ENCODE results near the gene SEMA4C. TPM values are rescaled to one million over a fixed set of nuclear protein-coding genes. Genes with fewer than 3 reads are reported as not detected.
"Not testable (repeated sequence)": the region's sequence is repeated elsewhere in the genome, so short reads cannot be mapped to it uniquely, and the experiment has no call there.

SEMA4C gene
- total RNA-seq, 1 donor from 2014 or later: 22.7 TPM

DNA sequence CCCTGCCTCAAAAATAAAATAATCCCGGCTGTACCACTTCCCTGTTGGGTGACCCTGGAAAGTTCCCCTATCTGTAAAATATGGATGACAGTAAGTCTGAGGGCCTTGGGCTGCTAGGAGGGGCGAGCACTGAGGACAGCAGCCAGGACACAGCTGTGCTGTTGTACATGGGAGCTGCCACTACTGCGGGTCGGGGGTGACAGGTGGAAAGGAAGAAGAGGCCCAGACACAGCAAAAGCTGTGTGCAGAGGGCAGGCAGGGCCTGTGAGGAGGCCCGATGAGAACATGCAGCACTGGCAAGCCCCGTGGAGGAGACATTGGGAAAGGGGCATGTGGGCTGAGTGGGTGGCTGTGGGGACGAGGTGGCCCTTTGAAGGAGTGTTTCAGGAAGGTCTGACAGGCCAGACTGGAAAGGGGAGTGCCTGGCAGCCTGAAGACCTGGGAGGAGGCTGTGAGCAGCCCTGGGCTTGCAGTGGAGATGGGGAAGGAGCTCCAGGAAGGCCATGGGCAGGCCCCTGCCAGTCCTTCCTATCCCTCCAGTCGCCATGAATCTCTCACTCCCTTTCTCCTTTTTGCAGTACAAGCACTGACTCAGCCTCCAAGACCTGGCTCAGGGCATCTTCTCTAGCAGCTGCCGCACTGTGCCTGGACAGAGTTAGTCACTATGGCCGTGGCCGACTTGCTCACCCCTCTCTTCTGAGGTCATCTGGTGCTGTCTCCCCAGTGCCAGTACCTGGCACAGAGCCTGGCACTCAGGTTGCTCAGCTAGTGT, 28.9 kb upstream of the SEMA4C start:
- DNase-seq (ENCODE audit: missing footprints) (no peak), ATAC-seq (no peak)
- intact Hi-C loops (cut with DNase I): no loop called here

DNA sequence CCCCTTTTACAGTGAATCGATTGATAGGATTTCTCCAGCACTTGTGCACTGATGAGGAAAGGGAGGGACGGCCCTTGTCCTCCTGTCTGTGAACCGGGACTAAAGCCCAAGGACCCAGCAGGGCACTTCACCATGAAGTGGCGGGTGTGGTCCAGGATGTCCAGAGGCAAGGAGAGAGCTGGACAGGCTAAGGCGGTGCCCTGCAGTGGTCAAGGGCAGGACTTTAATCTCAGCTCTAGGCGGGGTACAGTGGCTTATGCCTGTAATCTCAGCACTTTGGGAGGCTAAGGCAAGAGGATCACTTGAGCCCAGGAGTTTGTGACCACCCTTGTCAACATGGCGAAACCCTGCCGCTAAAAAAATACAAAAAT, 28.2 kb upstream of the SEMA4C start:
- no peak for ATAC-seq
- intact Hi-C loops (cut with DNase I): no loop called here

DNA sequence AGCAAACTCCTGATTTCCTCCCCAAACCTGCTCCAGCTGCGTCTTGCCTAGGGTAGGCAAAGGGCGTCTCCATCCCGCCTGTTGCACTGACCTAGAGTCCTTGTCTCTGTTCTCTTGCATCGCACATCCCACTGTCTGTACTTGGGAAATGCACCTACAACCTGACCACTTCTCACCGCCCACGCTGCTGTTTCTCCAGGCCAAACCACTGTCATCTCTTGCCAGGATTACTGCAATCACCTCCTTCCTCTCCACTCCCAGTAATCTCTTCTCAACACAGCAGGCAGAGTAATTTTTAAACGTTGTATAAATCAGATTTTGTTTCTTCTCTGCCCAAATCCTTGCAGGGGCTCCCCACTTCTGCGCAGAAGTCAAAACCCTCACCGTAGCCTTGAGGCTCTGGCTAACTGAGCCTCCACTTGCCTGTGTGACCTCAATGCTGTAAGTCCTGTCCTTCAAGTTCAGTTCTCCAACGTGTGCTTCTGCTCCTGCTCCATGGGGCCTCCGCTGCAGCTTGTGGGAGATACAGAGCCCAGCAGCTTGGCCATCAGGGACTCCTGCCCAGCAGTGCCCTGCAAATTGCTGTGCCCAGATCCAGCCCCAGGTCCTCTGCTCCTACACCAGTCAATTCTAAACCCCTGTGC, 27.7 kb upstream of the SEMA4C start:
- intact Hi-C loops (cut with DNase I): no loop called here
- DNase-seq (ENCODE audit: missing footprints): no peak
- no peak for ATAC-seq

More for the DNA sequence above, 28.2 kb upstream of the SEMA4C start:
- no peak for DNase-seq (ENCODE audit: missing footprints)

DNA sequence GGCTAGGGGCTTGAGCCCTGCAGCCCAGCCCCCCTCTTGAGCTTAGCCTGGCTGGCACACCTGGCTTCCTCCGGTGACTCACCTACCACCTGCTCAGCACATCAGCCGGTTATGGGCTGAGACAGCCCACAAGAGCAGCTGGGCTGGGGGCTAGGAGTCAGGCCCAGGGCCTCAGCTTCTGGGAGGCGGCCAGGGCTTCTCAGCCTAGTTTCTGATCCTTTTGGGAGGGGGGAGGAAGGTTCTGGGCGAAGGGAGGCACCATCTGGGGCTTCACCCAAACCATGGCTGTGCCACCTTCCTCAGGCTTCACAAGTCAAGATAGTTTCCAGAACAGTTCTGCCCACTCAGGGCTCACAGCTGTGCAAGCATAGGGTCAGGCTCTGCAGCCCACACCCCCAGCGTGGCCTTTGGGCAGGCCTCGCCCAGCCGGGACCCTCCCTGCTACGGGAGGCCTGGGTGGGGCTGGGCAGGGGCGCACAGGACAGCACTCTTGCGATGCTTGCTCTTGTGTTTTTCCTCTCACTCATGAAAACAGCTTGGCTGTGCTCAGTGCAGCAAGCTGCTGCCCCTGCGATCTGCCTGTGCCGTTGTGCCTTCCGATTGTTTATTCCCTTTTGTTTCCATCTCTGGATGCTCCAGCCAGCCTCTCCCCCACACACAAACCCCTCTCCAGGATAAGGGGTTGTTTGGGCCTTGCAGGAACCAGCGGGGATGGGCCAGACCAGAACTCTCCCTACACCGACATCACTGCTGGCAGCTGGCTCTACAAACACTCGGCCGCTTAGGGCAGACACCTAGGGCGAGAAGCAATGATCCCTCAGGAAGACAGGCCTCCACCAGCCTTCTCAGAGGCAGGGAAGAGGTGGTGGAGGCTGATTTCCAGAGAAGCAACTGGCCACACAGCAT, 26.1 kb upstream of the SEMA4C start:
- intact Hi-C loops (cut with DNase I): no loop called here
- DNase-seq (ENCODE audit: missing footprints) (no peak), ATAC-seq (no peak)

DNA sequence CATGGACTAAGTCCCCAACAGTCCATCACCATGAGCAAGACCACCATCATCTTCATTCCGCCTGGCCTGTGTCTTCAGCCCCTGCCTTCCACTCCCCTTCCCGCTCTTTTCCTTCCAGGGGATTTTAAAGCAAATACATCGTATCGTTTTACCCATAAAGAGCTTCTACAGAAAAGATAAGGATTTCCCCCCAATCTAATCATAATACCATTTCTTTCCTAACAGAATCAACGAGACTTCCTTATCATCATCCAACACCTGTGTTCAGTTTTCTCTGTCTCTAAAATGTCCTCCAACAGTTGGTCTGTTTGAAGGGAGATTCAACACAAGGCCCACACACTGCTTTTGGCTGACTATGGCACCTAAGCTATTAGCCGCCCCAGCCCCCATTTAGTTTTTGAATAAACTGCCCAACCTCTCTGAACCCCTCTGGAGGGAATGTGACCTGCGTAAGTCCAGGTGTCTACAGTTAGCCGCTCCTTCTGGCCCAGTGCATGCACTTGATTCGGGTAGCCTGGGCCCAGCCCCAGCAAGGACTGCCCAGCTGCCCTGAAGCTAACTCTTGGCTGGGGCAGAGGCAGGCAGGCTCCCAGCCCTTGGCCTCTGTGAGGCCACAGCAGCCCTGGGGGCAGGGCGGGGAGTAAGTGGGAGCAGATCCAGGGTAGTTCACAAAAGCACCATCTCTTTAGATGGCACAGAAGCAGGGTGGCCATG, 25.3 kb upstream of the SEMA4C start:
- intact Hi-C loops (cut with DNase I): no loop called here
- no peak for ATAC-seq
- DNase-seq (ENCODE audit: missing footprints): no peak

DNA sequence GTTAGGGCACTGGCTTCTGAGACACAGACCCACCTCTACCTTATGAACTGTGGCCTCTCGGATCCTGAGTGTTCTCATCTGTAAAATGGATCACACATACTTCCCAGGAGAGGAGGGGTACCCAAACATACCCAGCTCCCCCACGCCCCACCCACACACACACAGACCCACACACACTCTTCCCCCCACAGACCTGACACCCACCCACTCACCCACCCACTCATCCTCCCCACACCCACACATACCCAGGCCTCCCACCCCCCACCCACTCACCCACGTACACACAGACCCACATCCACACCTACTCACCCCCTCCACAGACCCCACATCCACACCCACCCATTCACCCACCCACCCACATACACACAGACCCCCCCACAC, 24.3 kb upstream of the SEMA4C start:
- DNase-seq (ENCODE audit: missing footprints): no peak
- intact Hi-C loops (cut with DNase I): no loop called here

DNA sequence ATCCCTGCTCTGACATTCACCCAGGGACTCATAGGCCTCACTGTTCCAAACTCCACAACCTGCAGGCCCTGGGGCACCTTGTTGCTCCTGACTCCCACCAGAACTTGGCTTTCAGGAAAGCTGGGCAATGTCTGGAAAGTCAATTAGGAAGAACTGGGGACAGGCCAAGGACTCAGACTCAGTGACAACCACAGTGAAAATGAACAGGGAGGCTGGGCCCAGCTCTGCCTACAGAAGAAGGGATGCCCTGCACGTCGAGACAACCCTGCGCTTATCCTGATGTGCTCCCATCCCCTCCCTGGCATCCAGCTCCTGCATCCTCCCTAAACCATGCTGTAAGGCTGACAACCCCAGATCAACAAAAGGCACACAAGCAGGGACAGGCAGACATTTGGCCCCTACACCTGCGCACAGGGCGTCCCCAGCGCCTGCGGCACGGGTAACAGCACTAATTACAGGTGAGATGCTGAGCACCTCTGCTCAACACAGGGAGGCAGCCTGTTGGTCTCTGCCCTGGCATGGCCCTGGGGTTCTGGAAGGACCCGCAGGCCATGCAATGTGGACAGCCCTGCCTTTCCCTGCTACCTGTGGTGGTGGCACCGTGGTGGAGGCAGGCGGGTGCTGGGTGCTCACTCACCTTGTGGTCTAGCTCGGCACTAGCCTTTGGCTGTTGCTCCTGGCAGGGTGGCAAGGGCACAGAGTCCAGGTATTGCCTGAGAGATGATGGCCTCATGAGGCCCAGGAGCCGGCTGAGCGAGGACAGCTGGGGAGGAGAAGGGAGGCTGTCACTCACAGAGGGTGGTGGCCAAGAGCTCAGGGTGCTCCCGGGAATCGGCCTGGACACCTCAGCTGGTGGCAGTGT, 23.6 kb upstream of the SEMA4C start:
- DNase-seq (ENCODE audit: missing footprints) (no peak), ATAC-seq (no peak)
- intact Hi-C loops (cut with DNase I): no loop called here

More for the DNA sequence above, 24.3 kb upstream of the SEMA4C start:
- no peak for ATAC-seq

DNA sequence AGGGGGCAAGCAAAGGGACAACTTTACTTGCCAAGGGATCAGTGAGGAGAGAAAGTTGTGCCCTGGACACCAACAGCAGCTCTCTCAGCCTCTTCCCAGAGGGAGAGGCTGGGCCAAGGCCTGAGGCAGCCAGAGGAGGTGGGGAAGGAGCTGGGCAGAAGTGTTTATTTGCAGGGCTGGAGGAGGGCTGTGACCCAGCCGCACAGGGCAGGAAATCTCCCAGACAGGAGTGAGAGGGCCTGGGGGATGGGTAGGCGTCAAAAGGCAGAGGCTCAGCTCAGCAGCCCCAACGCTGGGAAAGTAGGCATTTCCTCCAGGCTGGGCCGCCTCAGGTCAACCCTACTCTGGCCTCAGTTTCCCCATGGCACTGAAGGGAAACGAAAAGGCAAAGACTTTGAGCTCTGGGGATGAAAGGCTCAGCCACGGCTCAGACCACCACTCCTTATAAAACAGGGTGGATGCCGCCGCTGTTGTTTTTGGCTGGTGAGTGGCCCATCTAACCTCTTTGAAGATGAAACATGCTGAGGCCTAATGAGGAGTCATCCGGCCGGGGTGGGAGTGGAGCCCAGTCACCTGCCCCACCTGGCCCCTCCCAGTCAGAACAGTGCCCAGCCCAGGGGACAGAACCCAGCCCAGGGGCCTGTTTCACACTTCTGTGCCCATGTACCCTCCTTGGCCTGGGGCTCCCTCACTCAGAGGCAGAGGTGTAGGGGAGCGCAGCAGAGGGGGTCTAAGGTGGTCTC, 21.9 kb upstream of the SEMA4C start:
- no peak for DNase-seq (ENCODE audit: missing footprints)
- intact Hi-C loops (cut with DNase I): no loop called here
- ATAC-seq: no peak

DNA sequence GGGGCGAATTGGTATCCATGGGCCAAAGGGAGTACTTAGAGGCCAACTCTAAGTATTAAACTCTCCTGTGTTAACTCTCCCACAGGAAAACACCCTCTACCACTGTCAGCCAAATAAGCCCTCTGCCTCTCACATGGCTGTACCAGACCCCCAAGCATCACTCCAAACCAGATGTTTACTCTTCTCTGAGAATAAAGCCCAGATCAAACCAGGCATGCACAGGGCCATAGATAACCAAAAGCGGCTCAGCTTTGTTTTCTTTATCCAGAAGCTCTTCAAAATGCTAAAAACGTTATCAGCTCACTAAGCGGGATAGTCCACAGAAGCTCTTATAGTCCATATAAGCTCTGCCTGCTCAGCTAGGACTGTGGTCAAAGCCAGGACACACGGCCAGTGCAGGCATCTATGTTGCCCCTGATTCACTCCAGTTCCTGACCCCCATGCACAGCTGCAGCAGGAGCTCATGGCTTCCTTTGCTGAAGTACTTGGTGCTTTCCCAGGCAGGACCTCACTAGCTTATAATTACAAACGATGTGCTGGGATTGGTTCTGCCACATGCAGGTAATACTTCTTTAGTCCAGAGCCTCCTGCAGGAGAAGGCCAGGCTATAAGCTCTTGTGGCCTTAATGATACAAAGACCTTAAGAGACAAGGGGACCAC, 21.0 kb upstream of the SEMA4C start:
- DNase-seq (ENCODE audit: missing footprints) (no peak), ATAC-seq (no peak)
- intact Hi-C loops (cut with DNase I): no loop called here

DNA sequence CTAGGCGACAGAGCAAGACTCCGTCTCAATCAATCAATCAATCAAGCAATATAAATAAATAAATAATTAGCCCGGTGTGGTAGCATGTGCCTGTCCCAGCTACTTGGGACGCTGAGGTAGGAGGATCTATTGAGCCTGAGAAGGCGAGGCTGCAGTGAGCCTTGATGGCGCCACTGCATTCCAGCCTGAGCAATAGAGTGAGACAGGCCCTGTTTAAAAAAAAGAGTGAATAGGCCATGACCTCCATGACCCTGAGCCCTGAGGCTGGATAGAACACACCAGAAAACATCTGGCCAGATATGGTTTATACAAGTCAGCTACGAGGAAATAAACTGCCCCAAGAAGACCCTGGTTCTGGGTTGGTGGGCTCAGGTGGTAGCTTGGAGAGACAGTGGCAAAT, 20.4 kb upstream of the SEMA4C start:
- intact Hi-C loops (cut with DNase I): no loop called here
- ATAC-seq (no peak), DNase-seq (ENCODE audit: missing footprints) (no peak)

DNA sequence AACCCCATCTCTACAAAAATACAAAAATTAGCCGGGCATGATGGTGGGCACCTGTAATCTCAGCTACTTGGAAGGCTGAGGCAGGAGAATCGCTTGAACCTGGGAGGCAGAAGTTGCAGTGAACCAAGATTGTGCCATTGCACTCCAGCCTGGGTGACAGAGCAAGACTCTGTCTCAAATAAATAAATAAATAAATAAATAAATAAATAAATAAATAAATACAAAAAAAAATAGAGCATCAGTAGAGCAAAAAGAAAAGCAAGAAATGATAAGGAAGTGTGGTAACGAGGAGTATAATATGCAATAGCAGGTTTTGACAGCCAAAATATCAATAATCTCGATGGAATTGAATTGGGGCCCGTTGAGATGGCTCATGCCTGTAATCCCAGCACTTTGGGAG, 19.6 kb upstream of the SEMA4C start:
- ATAC-seq; DNase-seq (ENCODE audit: missing footprints); intact Hi-C loops (cut with DNase I): not testable (repeated sequence)

DNA sequence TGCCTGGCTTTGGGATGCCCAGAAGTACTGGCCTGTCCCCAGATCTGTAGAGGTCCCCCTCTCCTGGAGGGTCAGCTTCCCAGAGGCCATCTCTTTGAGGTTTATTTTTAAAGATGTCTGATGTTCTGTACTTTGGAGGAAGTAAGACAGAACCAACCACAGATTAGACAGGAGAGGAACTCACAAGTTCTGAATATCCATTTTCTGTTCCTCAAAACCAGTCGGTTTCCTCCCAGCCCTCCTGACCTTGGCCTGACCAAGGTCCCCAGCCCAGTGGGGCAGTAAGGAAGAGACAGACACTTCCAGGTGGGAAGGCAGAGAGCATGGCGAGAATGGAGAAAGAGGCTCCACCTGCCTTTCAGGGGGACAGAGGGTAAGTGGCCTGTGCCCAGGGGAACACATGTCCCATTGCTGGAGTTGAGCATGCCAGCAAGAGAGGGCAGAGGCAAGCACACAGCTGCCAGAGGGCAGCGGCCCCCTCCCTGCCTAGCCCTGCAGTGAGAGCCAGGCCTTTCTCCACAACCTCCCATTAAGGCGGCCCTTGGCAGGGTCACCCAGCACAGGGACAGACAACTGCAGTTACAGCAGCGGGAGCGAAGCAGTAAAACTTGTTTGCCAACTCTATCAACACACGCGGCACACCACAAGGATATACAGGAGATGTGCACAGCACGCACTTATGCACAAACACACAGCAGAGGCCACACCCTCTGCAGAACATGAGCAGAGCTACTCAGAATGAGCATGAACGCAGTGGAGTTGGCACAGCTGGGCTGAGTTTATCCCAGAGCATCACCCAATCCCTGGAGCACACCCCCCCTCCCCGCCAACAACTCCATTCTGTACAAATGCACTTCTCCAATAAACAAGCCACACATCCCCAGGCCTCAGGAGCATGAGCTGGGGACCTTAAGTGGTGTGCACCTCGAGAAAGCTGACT, 18.5 kb upstream of the SEMA4C start:
- ATAC-seq: peak; percentile 74
- DNase-seq (ENCODE audit: missing footprints): no peak
- intact Hi-C loops (cut with DNase I): no loop called here

DNA sequence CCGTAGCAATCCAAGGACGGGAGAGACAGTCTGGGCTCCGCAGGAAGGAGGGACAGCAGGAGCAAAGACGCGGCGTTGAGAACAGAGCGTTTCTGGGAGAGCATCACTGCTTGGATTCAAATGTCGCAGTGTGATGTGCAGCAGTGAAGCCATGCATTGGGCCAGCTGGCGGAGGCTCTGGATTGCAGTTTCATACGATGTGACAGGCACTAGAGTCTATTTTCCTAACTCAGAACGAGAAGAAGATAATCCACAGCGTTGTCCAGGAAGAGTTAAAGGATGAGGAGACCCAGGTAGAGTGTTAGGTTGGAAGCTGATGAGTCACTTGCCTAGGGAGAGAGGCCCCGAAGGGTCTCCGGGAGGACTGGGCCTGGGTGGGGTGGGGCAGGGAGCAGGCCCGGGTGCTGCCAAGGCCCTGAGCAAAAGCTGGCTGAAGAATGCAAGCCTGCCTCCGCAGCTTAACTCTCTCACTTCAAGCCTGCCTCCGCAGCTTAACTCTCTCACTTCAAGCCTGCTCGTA, 17.7 kb upstream of the SEMA4C start:
- ATAC-seq (peak; percentile 60), DNase-seq (ENCODE audit: missing footprints) (no peak)
- intact Hi-C loops (cut with DNase I): no loop called here

DNA sequence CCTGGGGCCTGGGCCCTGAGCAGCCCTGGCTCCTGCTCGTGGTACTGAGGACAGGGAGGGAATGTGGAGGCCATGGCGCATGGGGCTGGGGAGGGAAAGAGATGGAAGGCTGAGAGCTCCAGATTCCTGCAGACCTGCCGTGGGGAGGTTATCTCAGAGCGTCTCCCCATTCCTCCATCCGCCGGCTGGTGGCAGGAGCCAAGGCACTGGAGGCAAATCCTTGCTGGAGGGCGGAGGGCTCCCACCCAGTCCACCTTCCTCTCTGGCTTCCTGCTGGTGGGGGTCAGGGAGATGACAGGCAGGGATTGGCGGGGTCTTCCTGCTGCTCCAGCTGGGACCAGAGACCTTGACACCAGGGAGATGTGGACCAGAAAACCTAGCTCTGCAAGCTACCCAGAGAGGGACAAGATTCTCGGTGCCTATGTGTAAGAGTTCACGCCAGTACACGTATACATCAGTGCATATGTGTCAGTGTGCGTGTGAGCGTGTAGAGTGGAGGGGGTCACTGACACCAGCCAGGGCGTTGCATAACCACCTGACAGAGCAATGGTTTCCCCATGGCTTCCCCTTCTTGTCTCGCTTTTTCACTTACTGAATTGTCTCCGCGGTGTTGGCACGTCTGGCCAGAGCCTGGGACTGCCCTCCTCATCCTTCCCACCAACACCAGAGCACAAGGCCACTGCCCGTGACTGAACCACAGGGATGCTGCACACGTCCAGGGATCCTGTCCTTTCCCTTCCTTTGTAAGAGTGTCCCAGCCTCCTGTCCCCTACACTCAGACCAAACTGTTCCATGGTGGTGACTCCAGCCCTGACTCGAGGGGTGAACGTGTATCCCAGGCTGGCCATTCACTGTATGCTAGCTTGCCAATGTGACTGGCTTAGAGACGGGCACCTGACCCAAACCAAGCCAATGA, 15.8 kb upstream of the SEMA4C start:
- no peak for ATAC-seq
- DNase-seq (ENCODE audit: missing footprints): no peak
- intact Hi-C loops (cut with DNase I): no loop called here

All from Right ventricle myocardium inferior (tissue), 1 donor.